PC-3 (cell line): ENCODE measurements around the gene PCNP.

Experiments used
- EZH2 ChIP-seq: fragments of 300-600 bp; sonication (generic); IDR thresholded peaks from one replicate; pipeline ENCODE4 v1.6.1; 2017; ENCODE audit warnings: antibody characterized with exemption, mild to moderate bottlenecking, low read length; ENCODE audit not compliant: unreplicated experiment
- EZH2phosphoT487 ChIP-seq: fragments of 300-600 bp; sonication (generic); IDR thresholded peaks from 2 replicates; pipeline ENCODE4 v1.6.1; 2018; ENCODE audit warnings: mild to moderate bottlenecking, antibody characterized with exemption, low read length, borderline replicate concordance
- TF ChIP-seq, protein P1 (sequence below): fragments of 300-600 bp; sonication (generic); conservative IDR thresholded peaks from 2 replicates; pipeline ENCODE4 v1.5.1; 2017; ENCODE audit warnings: antibody characterized with exemption, low read depth, mild to moderate bottlenecking, low read length

DNA sequence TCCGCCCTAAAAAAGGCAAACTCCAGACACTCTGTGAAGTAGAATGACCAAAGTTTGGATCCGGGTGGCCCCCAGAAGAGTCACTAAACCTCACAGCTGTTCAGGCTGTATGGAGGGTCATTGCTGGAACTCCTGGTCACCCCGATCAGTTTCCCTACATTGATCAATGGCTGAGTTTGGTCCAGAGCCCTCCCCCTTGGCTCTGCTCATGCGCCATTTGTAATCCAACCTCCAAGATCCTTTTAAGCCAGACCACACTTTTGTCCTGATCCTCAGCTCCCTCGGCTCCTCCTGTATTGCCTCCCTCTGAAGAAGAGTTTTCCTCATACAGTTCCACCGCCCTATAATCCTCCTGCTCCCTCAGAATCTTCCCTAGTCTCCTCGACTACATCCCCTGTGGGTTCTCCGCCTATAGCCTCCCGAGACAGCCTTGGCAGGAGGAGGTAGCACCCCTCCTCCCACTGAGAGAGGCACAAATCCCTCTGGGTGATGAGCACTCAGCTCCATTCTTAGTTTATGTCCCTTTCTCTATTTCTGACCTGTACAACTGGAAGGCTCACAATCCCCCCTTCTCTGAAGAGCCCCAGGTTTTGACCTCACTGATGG, 60.7 kb downstream of the PCNP start:
- TF ChIP-seq EZH2 (no peak), EZH2phosphoT487 (no peak)
- TF ChIP-seq, protein P1, sequence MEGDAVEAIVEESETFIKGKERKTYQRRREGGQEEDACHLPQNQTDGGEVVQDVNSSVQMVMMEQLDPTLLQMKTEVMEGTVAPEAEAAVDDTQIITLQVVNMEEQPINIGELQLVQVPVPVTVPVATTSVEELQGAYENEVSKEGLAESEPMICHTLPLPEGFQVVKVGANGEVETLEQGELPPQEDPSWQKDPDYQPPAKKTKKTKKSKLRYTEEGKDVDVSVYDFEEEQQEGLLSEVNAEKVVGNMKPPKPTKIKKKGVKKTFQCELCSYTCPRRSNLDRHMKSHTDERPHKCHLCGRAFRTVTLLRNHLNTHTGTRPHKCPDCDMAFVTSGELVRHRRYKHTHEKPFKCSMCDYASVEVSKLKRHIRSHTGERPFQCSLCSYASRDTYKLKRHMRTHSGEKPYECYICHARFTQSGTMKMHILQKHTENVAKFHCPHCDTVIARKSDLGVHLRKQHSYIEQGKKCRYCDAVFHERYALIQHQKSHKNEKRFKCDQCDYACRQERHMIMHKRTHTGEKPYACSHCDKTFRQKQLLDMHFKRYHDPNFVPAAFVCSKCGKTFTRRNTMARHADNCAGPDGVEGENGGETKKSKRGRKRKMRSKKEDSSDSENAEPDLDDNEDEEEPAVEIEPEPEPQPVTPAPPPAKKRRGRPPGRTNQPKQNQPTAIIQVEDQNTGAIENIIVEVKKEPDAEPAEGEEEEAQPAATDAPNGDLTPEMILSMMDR, result no peak
